HepG2 (cell line): ENCODE data around the gene TMEM225. TPM values are rescaled to one million over a fixed set of nuclear protein-coding genes. Genes with fewer than 3 reads are reported as not detected.

Source experiments
- ATAC-seq: fragments of 200-7000 bp; cut with Tn5 transposase; 3 replicates; pipeline ENCODE4 v1.9.1; 2020; ENCODE audit warnings: mild to moderate bottlenecking, moderate library complexity
- BruUV-seq: library from RNA; stranded (reverse); fragments of 400-500 nt; replicated peaks from 2 replicates; lab custom pipeline; 2021; lab: Mats Ljungman, UMichigan
- CTCF ChIA-PET: fragments of 300-600 bp; formaldehyde crosslinking; extraction: SDS; loops from one replicate; lab custom pipeline; 2021; ENCODE audit warnings: low total read pairs, inconsistent platforms, low intra/inter-chr PET ratio; lab: Yijun Ruan, JAX
- POLR2A ChIA-PET: fragments of 350-600 bp; sonication (Branson Sonifier 250); formaldehyde crosslinking; loops from one replicate; lab custom pipeline; 2020; ENCODE audit warnings: antibody characterized with exemption, inconsistent platforms; lab: Yijun Ruan, JAX
- DNase-seq: peaks from one replicate; pipeline ENCODE4 v3.0.0-alpha.2; 2015; ENCODE audit warnings: low spot score
- FAIRE-seq: peaks from 3 replicates; lab custom pipeline; 2011; peaks lifted over from hg19 to GRCh38; lab: Jason Lieb, UNC
- H2AFZ ChIP-seq: one replicate; pipeline ENCODE4 v1.6.1; 2011; ENCODE audit warnings: low read length, inconsistent platforms
- H3K27ac ChIP-seq: fragments of 300-600 bp; 3 replicates; pipeline ENCODE4 v1.8.0; 2011; ENCODE audit warnings: mixed run types, mild to moderate bottlenecking, mixed read lengths, low read length, inconsistent platforms; ENCODE audit not compliant: insufficient read depth; ENCODE audit errors: extremely low read length
- H3K27me3 ChIP-seq, 2 experiments: fragments of 200-600 bp in 1 of 2; 2 replicates in 1 of 2; 3 replicates in 1 of 2; pipeline versions ENCODE4 v1.6.0 to v1.8.0; 2011; ENCODE audit warnings: low read length in 2 of 2, mild to moderate bottlenecking in 2 of 2, moderate library complexity in 2 of 2, inconsistent platforms in 1 of 2; ENCODE audit not compliant: insufficient read depth in 2 of 2, control insufficient read depth in 1 of 2
- H3K36me3 ChIP-seq, 2 experiments: fragments of 200-600 bp in 1 of 2; replicated peaks in 1 of 2; 2 replicates in 1 of 2; 3 replicates in 1 of 2; pipeline versions ENCODE4 v1.5.1 to v1.8.0; 2011; ENCODE audit warnings: low read length in 2 of 2, inconsistent platforms in 1 of 2; ENCODE audit not compliant: insufficient read depth in 2 of 2, control insufficient read depth in 1 of 2
- H3K4me1 ChIP-seq: 2 replicates; pipeline ENCODE4 v1.5.1; 2012; ENCODE audit warnings: low read length, inconsistent platforms; ENCODE audit not compliant: insufficient read depth
- H3K4me2 ChIP-seq: 2 replicates; pipeline ENCODE4 v1.6.0; 2011; ENCODE audit warnings: low read depth, low read length, inconsistent platforms
- H3K4me3 ChIP-seq, 3 experiments: fragments of 200-600 bp in 1 of 3; sonication (generic), shearing (Covaris generic) in 1 of 3; replicated peaks in 1 of 3; 2 replicates each; pipeline ENCODE4 v1.5.1; 2011 to 2016; ENCODE audit warnings: low read length in 3 of 3, inconsistent platforms in 2 of 3, low read depth in 2 of 3, mild to moderate bottlenecking in 2 of 3, control low read depth in 1 of 3, mixed read lengths in 1 of 3; ENCODE audit not compliant: insufficient read depth in 1 of 3
- H3K79me2 ChIP-seq: one replicate; pipeline ENCODE4 v1.6.1; 2011; ENCODE audit warnings: low read length, inconsistent platforms; ENCODE audit not compliant: insufficient read depth
- H3K9ac ChIP-seq: 2 replicates; pipeline ENCODE4 v1.6.0; 2011; ENCODE audit warnings: mild to moderate bottlenecking, low read depth, low read length, inconsistent platforms; ENCODE audit not compliant: insufficient read depth
- H3K9me3 ChIP-seq: 2 replicates; pipeline ENCODE4 v1.5.1; 2012; ENCODE audit warnings: mild to moderate bottlenecking, low read length
- H4K20me1 ChIP-seq: 2 replicates; pipeline ENCODE4 v1.6.0; 2011; ENCODE audit warnings: inconsistent platforms, mild to moderate bottlenecking, low read length, moderate library complexity; ENCODE audit not compliant: insufficient read depth
- MLLT10 ChIP-seq: sonication (generic); formaldehyde crosslinking; IDR thresholded peaks from 2 replicates; pipeline ENCODE4 v1.4.0; 2020; ENCODE audit warnings: missing genetic modification reagents
- NCOR1 ChIP-seq: fragments of 200-600 bp; sonication (generic); IDR thresholded peaks from 2 replicates; pipeline ENCODE4 v1.7.0; 2017; ENCODE audit warnings: antibody characterized with exemption, low read length, borderline replicate concordance
- PAWR ChIP-seq: sonication (generic); formaldehyde crosslinking; IDR thresholded peaks from 2 replicates; pipeline ENCODE4 v1.4.0; 2020; ENCODE audit warnings: missing genetic modification reagents, mild to moderate bottlenecking, borderline replicate concordance
- RNF2 ChIP-seq: fragments of 450-650 bp; conservative IDR thresholded peaks from 2 replicates; pipeline ENCODE4 v1.6.1; 2016; ENCODE audit warnings: low read depth
- SP140L ChIP-seq: sonication (generic); formaldehyde crosslinking; IDR thresholded peaks from 2 replicates; pipeline ENCODE4 v1.4.0; 2020; ENCODE audit warnings: missing genetic modification reagents, borderline replicate concordance
- TBX2 ChIP-seq: sonication (generic); formaldehyde crosslinking; IDR thresholded peaks from 2 replicates; pipeline ENCODE4 v1.5.0; 2020; ENCODE audit warnings: missing genetic modification reagents, mild to moderate bottlenecking, borderline replicate concordance
- TEF ChIP-seq: sonication (generic); formaldehyde crosslinking; IDR thresholded peaks from 2 replicates; pipeline ENCODE4 v1.5.0; 2020; ENCODE audit warnings: missing genetic modification reagents
- ZBTB10 ChIP-seq: sonication (generic); formaldehyde crosslinking; IDR thresholded peaks from 2 replicates; pipeline ENCODE4 v1.4.0; 2020; ENCODE audit warnings: missing genetic modification reagents, borderline replicate concordance
- ZFY ChIP-seq: sonication (generic); formaldehyde crosslinking; IDR thresholded peaks from 2 replicates; pipeline ENCODE4 v1.4.0; 2020; ENCODE audit warnings: missing genetic modification reagents
- ZNF124 ChIP-seq: sonication (generic); formaldehyde crosslinking; IDR thresholded peaks from 2 replicates; pipeline ENCODE4 v1.4.0; 2020; ENCODE audit warnings: missing genetic modification reagents
- ZNF18 ChIP-seq: sonication (generic); formaldehyde crosslinking; IDR thresholded peaks from 2 replicates; pipeline ENCODE4 v1.8.0; 2022; ENCODE audit warnings: mild to moderate bottlenecking, missing genetic modification reagents; ENCODE audit not compliant: insufficient replicate concordance
- ZNF205 ChIP-seq: IDR thresholded peaks from 2 replicates; pipeline ENCODE4 v1.6.1; 2018; ENCODE audit warnings: missing biosample characterization, missing genetic modification reagents
- ZNF264 ChIP-seq: sonication (generic); formaldehyde crosslinking; IDR thresholded peaks from 2 replicates; pipeline ENCODE4 v1.4.0; 2020; ENCODE audit warnings: missing genetic modification reagents
- ZNF605 ChIP-seq: sonication (generic); formaldehyde crosslinking; IDR thresholded peaks from 2 replicates; pipeline ENCODE4 v1.8.0; 2022; ENCODE audit warnings: mild to moderate bottlenecking, missing genetic modification reagents
- ZNF709 ChIP-seq: sonication (generic); formaldehyde crosslinking; IDR thresholded peaks from 2 replicates; pipeline ENCODE4 v1.5.0; 2020; ENCODE audit warnings: mild to moderate bottlenecking, missing genetic modification reagents
- ZNF816 ChIP-seq: sonication (generic); formaldehyde crosslinking; IDR thresholded peaks from 2 replicates; pipeline ENCODE4 v1.8.0; 2022; ENCODE audit warnings: missing genetic modification reagents, mild to moderate bottlenecking, borderline replicate concordance
- WGBS: methylation state at CpG from one replicate; pipeline ENCODE4 v1.1.6; 2017; ENCODE audit warnings: low lambda C conversion rate; 5-methylcytosine and 5-hydroxymethylcytosine counted together
- in situ Hi-C: cut with HindIII; loops from 2 replicates; pipeline ENCODE4 v1.10.0; 2017; ENCODE audit warnings: low pct_unique_long_range_greater_than_20kb; ENCODE audit not compliant: extremely low pct_ligation_motif_present
- intact Hi-C: fragments of 100-400 bp; cut with micrococcal nuclease; formaldehyde crosslinking; loops from one replicate; pipeline ENCODE4 v1.10.0; 2022; ENCODE audit not compliant: unreplicated experiment
- polyA plus RNA-seq, 8 experiments: library from polyadenylated mRNA; depleted of rRNA in 3 of 8; stranded (reverse) in 7 of 8; unstranded in 1 of 8; fragments of >200 nt; fragmentation: Illumina TruSeq in 4 of 8; extraction: Trizol in 4 of 8; gene quantifications; 2 replicates each; pipeline versions ENCODE4 v1.2.1 to v1.2.3, GENCODE V29; 2011 to 2016; ENCODE audit warnings: low read depth in 4 of 8, missing spikeins in 1 of 8, mixed read lengths in 1 of 8; ENCODE audit not compliant: insufficient read depth in 1 of 8
- total RNA-seq, 5 experiments: library from RNA; depleted of rRNA; stranded (reverse); fragments of >200 nt; fragmentation: Illumina TruSeq; extraction: Trizol; gene quantifications; 2 replicates each; pipeline ENCODE4 v1.2.3, GENCODE V29; 2016; ENCODE audit warnings: low read depth in 1 of 5

Gene TMEM225
- total and polyA plus RNA-seq, 2 of the 13 experiments (the other 11 are each of a cell fraction or from before 2014, with no cell fraction given), result not detected

DNA sequence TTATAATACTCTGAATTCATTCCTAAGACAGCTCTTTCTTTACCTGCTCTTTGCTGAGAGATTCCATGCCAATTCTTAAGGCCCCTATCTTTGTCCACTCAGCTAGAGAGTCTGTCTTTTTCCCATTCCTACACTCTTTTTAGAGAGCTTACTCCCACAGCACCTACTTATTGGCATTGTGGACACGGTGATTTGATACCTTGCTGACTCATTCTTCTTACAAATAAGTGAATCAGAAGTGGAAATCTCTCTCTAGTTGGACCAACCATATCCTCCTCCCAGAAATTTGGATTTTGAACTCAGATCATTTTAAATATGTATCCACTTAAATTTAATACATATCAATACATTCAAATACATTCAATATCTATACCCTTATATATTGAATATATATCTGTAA lies 46.8 kb downstream of the TMEM225 start:
- ATAC-seq (no peak), DNase-seq (no peak), FAIRE-seq (no peak)
- Histone ChIP-seq H3K27ac (no peak overlapping the region), H3K79me2 (no peaks in the 10 kb centered on the region), H3K4me2 (no peak overlapping the region), H3K27me3 (no peaks in the 10 kb centered on the region), H4K20me1 (no peaks in the 10 kb centered on the region), H3K4me3 (no peak overlapping the region), H3K4me1 (no peaks in the 10 kb centered on the region), H3K36me3 (no peaks in the 10 kb centered on the region), H3K9me3 (no peaks in the 10 kb centered on the region), H3K9ac (no peak overlapping the region), H2AFZ (no peak overlapping the region)
- ChIA-PET CTCF (no interaction called here), POLR2A (no interaction called here)
- intact Hi-C loops, result no loop called here
- WGBS, result 0% methylated on average over 1 of the region's 1 CpG
- in situ Hi-C loops, result no loop called here
- BruUV-seq, result no TSS peak
- TF ChIP-seq PAWR (no peak), ZNF124 (CRISPR knock-in tag) (no peak), ZNF264 (CRISPR knock-in tag) (no peak), ZNF605 (CRISPR knock-in tag) (no peak), ZNF816 (no peak)

GRCh38 chr11:123838199-123838598 lies 47.3 kb downstream of the TMEM225 start:
- intact Hi-C loops, result no loop called here
- Histone ChIP-seq H3K36me3 (no peaks in the 10 kb centered on the region), H3K27me3 (no peaks in the 10 kb centered on the region), H4K20me1 (no peaks in the 10 kb centered on the region), H3K4me3 (no peak overlapping the region), H3K79me2 (no peaks in the 10 kb centered on the region), H3K9me3 (no peaks in the 10 kb centered on the region), H3K9ac (no peak overlapping the region), H2AFZ (no peak overlapping the region), H3K4me1 (no peaks in the 10 kb centered on the region), H3K27ac (no peak overlapping the region), H3K4me2 (no peak overlapping the region)
- no peak for DNase-seq
- no peak for ATAC-seq
- 1% methylated on average over 3 of the region's 3 CpGs for WGBS
- in situ Hi-C loops, result no loop called here
- ChIA-PET CTCF (no interaction called here), POLR2A (no interaction called here)
- no peak for FAIRE-seq
- BruUV-seq, result no TSS peak
- TF ChIP-seq ZBTB10 (CRISPR knock-in tag) (no peak), TEF (CRISPR knock-in tag) (no peak), ZNF205 (CRISPR knock-in tag) (no peak), ZNF709 (no peak), ZNF18 (CRISPR knock-in tag) (no peak), MLLT10 (CRISPR knock-in tag) (no peak), SP140L (CRISPR knock-in tag) (no peak), RNF2 (no peak), ZFY (no peak), TBX2 (CRISPR knock-in tag) (no peak), NCOR1 (no peak)
